Peyer's patch (tissue), 4 donors: ENCODE data around the gene GREM2. TPM values are rescaled to one million over a fixed set of nuclear protein-coding genes. Genes with fewer than 3 reads are reported as not detected.

Source experiments
- DNase-seq, 3 donors: peaks; one replicate each; pipeline ENCODE4 v3.0.0-alpha.2; 2017 to 2019
- H3K27ac ChIP-seq, 4 donors: fragments of 200-600 bp; sonication (generic); one replicate each; pipeline ENCODE4 v1.5.1; 2016 to 2019
- H3K27me3 ChIP-seq, 2 donors: fragments of 200-600 bp; sonication (generic); one replicate each; pipeline ENCODE4 v1.5.1; 2019
- H3K36me3 ChIP-seq, 3 donors: fragments of 200-600 bp; sonication (generic); one replicate each; pipeline ENCODE4 v1.5.1; 2016 to 2019
- H3K4me1 ChIP-seq, 4 donors: fragments of 200-600 bp; sonication (generic); one replicate each; pipeline ENCODE4 v1.5.1; 2016 to 2019
- H3K4me3 ChIP-seq, 4 donors: fragments of 200-600 bp; sonication (generic); 1 replicate in 3 of 4; 2 replicates in 1 of 4; pipeline ENCODE4 v1.5.1; 2016 to 2019; ENCODE audit warnings: mild to moderate bottlenecking in 1 of 4
- H3K9me3 ChIP-seq, 4 donors: fragments of 200-600 bp; sonication (generic); one replicate each; pipeline ENCODE4 v1.5.1; 2016 to 2019; ENCODE audit warnings: mild to moderate bottlenecking in 1 of 4
- POLR2A ChIP-seq, 2 donors: fragments of 450-650 bp; IDR thresholded peaks; one replicate each; pipeline ENCODE4 v1.5.1; 2017; ENCODE audit warnings: antibody characterized with exemption in 2 of 2, mild to moderate bottlenecking in 2 of 2, moderate library complexity in 2 of 2
- total RNA-seq, 4 donors: library from RNA; depleted of rRNA; stranded (reverse); fragments of >200 nt; gene quantifications; one replicate each; pipeline ENCODE4 v1.1.0, GENCODE V29; 2016
- TF ChIP-seq, protein P1 (sequence below), 6 experiments: fragments of 450-650 bp in 4 of 6; fragments of 200-600 bp in 2 of 6; sonication (generic) in 1 of 6; IDR thresholded peaks; one replicate each; pipeline ENCODE4 v1.5.1; 2017 to 2019; ENCODE audit warnings: antibody characterized with exemption in 6 of 6, mild to moderate bottlenecking in 3 of 6, moderate library complexity in 1 of 6

Gene GREM2
- total RNA-seq, 4 donors from 2014 or later: 1.3 to 7.4 (median 3.2) TPM

DNA sequence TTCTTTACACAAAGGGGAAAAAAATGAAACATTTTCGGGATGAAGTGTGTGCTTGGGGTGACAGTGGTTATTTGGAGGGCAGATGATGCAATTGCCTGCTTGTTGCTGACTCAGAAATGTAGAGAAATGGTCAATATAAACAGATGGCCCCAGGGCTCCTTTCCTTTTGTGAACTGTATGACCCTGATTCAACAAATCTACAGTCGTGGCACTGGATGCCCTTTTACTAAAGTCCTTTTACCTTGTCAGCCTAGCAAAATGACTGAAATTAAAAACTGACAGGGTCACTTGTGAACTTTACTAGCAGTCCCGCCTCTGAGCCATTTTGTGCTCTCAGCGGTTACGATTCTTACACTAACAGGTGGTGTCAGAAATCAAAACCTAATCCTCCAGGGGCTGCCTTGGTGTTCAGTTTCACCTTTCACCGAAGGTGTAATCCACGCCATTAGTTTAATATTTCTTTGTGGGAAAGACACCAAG is 49.8 kb downstream of the GREM2 start:
- no peaks in the 10 kb centered on the region for H3K4me1 ChIP-seq
- no peak overlapping the region for H3K4me3 ChIP-seq
- H3K9me3 ChIP-seq: no peaks in the 10 kb centered on the region
- H3K27me3 ChIP-seq: no peaks in the 10 kb centered on the region
- DNase-seq: no peak
- H3K27ac ChIP-seq: no peak overlapping the region
- H3K36me3 ChIP-seq: no peaks in the 10 kb centered on the region
- TF ChIP-seq, protein P1, sequence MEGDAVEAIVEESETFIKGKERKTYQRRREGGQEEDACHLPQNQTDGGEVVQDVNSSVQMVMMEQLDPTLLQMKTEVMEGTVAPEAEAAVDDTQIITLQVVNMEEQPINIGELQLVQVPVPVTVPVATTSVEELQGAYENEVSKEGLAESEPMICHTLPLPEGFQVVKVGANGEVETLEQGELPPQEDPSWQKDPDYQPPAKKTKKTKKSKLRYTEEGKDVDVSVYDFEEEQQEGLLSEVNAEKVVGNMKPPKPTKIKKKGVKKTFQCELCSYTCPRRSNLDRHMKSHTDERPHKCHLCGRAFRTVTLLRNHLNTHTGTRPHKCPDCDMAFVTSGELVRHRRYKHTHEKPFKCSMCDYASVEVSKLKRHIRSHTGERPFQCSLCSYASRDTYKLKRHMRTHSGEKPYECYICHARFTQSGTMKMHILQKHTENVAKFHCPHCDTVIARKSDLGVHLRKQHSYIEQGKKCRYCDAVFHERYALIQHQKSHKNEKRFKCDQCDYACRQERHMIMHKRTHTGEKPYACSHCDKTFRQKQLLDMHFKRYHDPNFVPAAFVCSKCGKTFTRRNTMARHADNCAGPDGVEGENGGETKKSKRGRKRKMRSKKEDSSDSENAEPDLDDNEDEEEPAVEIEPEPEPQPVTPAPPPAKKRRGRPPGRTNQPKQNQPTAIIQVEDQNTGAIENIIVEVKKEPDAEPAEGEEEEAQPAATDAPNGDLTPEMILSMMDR (IDR thresholded peaks at IDR 0.05): no peak
- TF ChIP-seq POLR2A (IDR thresholded peaks at IDR 0.05): no peak

DNA sequence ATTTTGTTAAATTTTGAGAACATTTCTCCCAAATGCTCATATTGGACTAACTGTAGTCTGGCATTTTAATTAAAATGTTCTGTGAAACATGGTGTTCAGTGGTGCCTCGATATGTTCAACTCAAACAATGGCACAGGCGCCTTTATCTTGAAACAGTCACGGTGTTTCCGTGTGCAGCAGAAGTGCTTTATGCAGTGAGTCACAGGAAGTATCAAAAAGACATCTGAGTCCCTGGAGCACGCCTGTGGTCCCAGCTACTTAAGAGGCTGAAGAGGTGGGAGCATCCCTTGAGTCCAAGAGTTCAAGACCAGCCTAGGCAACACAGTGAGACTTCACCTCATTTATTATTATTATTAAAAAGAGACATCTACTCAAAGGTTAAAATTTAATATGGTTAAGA is 52.2 kb downstream of the GREM2 start:
- H3K9me3 ChIP-seq: no peaks in the 10 kb centered on the region
- H3K27me3 ChIP-seq: no peaks in the 10 kb centered on the region
- H3K4me3 ChIP-seq: no peak overlapping the region
- no peak for DNase-seq
- H3K27ac ChIP-seq: no peak overlapping the region
- H3K4me1 ChIP-seq: no peaks in the 10 kb centered on the region
- TF ChIP-seq POLR2A (IDR thresholded peaks at IDR 0.05): no peak
- TF ChIP-seq, protein P1 (IDR thresholded peaks at IDR 0.05): no peak
- H3K36me3 ChIP-seq: no peaks in the 10 kb centered on the region

DNA sequence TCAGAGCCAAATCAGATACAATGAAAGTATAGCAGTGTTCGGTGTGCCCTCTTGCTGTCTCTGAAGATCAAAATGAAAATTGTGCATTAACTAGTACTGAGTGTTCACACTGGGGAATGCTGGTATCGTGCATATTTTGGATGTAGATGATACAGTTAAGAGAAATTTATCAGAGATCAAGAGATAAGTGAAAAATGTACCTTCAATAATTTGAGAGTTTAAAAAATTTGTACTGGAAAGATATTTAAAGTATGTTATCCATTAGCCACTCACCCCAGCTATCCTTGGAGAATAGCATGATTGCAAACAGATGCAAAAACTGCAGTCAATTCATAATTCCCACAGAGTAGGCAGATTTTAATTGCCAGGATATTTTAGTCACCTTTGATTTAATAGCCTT is 56.4 kb downstream of the GREM2 start:
- no peak overlapping the region for H3K4me3 ChIP-seq
- no peaks in the 10 kb centered on the region for H3K4me1 ChIP-seq
- TF ChIP-seq, protein P1 (IDR thresholded peaks at IDR 0.05): no peak
- TF ChIP-seq POLR2A (IDR thresholded peaks at IDR 0.05): no peak
- no peak overlapping the region for H3K27ac ChIP-seq
- H3K27me3 ChIP-seq: no peaks in the 10 kb centered on the region
- no peaks in the 10 kb centered on the region for H3K36me3 ChIP-seq
- DNase-seq: no peak
- no peaks in the 10 kb centered on the region for H3K9me3 ChIP-seq

DNA sequence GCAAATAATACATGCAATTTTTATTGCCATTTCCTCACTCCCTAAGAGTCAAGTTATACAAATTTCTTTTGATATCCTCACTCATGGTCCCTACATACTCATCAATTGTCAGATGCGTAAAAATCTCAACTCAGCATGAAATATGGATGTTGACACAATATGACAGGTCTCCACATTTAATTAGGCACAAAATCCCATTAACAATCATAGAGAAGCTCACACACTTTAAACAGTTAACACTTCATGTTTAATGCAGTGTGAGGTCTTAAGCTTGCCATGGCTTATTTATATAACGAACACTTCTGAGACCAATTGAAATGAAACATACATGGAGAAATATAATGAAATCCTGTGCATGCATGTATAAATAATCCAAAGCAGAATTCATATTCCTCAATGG is 58.6 kb downstream of the GREM2 start:
- H3K36me3 ChIP-seq: no peaks in the 10 kb centered on the region
- no peak overlapping the region for H3K27ac ChIP-seq
- TF ChIP-seq, protein P1 (IDR thresholded peaks at IDR 0.05): no peak
- no peak for TF ChIP-seq POLR2A (IDR thresholded peaks at IDR 0.05)
- no peak for DNase-seq
- no peaks in the 10 kb centered on the region for H3K27me3 ChIP-seq
- no peaks in the 10 kb centered on the region for H3K9me3 ChIP-seq
- no peak overlapping the region for H3K4me3 ChIP-seq
- H3K4me1 ChIP-seq: no peaks in the 10 kb centered on the region

DNA sequence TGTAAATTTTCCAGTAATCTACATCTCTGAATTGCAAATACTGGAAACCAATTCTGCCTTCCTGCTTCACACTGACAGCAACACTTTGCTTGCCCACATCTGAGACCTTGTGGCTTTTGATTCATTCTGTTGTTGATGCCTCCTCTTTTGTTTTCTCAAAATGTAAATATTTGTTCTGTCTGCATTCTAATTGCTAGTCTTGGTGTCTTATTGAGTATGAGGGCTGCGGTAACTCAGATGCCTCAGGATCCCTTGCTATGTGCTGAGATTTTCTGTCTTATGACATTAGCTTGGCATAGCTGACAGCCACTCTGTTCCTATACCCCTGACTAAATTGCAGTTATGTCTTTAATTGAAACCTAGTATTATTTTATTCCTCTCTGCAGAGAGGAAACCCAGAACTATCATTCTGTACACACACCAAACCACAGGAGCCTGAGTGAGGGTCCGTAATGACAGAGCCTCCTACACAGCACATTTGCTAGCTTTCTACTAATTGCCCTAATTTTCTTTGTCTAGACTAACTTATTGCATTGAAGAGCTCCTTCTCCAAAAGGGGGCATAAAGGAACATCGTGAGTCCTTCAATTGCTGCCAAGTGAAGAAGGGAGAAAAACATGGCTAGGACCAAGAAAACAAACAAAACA is 72.1 kb downstream of the GREM2 start:
- Histone ChIP-seq H3K4me3 (no peak overlapping the region), H3K36me3 (no peaks in the 10 kb centered on the region), H3K27me3 (no peaks in the 10 kb centered on the region), H3K4me1 (no peaks in the 10 kb centered on the region), H3K9me3 (no peaks in the 10 kb centered on the region), H3K27ac (no peak overlapping the region)
- no peak for DNase-seq
- TF ChIP-seq, protein P1 (IDR thresholded peaks at IDR 0.05): no peak
- no peak for TF ChIP-seq POLR2A (IDR thresholded peaks at IDR 0.05)
